ENCODE measurements around the gene CCT3. TPM values are rescaled to one million over a fixed set of nuclear protein-coding genes. Genes with fewer than 3 reads are reported as not detected.
"Not testable (repeated sequence)": the region's sequence is repeated elsewhere in the genome, so short reads cannot be mapped to it uniquely, and the experiment has no call there.

The CCT3 gene
- total RNA-seq, 2 experiments from 2014 or later = 385 to 387 TPM

GRCh38 chr1:156337052-156337887, 822 bp downstream of the CCT3 start:
- H3K4me3 ChIP-seq (ENCODE audit: low read depth, low read length, poor library complexity, severe bottlenecking) = peak overlapping the region; percentile 98
- CTCF ChIA-PET (ENCODE audit: unreplicated experiment) = interaction anchor here (0.6 kb wide), 1 partner anchor 54 kb away, joined by 3 read pairs; no protein-coding TSS in a partner anchor
- H3K79me2 ChIP-seq (ENCODE audit: insufficient read depth, low read depth, low read length) = peaks cover 56% of the 10 kb centered on the region
- peak overlapping the region; percentile 83 for H3K27ac ChIP-seq (ENCODE audit: low read depth, low read length, poor library complexity, severe bottlenecking)
- H3K36me3 ChIP-seq (ENCODE audit: insufficient read depth, low read length) = peaks cover 56% of the 10 kb centered on the region
- peaks cover 23% of the 10 kb centered on the region for H4K20me1 ChIP-seq (ENCODE audit: insufficient read depth, low read length)
- peaks cover 4% of the 10 kb centered on the region; the same call in 1 of the 2 replicates for H3K9me3 ChIP-seq (ENCODE audit: low read length)
- peak overlapping the region; percentile 92 for H3K4me2 ChIP-seq (ENCODE audit: low read length)
- H2AFZ ChIP-seq (ENCODE audit: low read length) = peak overlapping the region; percentile 48; the same call in 1 of the 2 replicates
- TF ChIP-seq CTCF (conservative IDR thresholded peaks at IDR 0.05; ENCODE audit: low read length) (no peak), EZH2phosphoT487 (IDR thresholded peaks at IDR 0.05; ENCODE audit: borderline replicate concordance, low read depth, low read length) (no peak)
- POLR2A ChIA-PET = interaction anchor here (0.6 to 1.0 kb wide), 3 partner anchors 187 to 473 kb away, joined by 3 to 4 read pairs (median 3); no protein-coding TSS in a partner anchor
- intact Hi-C loops (cut with micrococcal nuclease; ENCODE audit: unreplicated experiment) = loop anchor here (1.0 to 5.0 kb wide), 3 partner anchors 55 to 185 kb away; partner anchors contain the start of genes SEMA4A and SMG5
- peaks cover 26% of the 10 kb centered on the region for H3K4me1 ChIP-seq (ENCODE audit: insufficient read depth, low read length, poor library complexity, severe bottlenecking)
- peak; percentile 8 for DNase-seq (ENCODE audit: low spot score)
- H3K9me2 ChIP-seq (ENCODE audit: insufficient read depth, low read length) = no peaks in the 10 kb centered on the region
- no TSS peak for BruUV-seq (replicated peaks)

- Histone ChIP-seq H3K4me1 (ENCODE audit: insufficient read depth, low read length, poor library complexity, severe bottlenecking) (peaks cover 26% of the 10 kb centered on the region), H3K79me2 (ENCODE audit: insufficient read depth, low read depth, low read length) (peaks cover 59% of the 10 kb centered on the region)
These were observed 1.9 kb downstream of the CCT3 start for GRCh38 chr1:156336242-156336641.

DNA sequence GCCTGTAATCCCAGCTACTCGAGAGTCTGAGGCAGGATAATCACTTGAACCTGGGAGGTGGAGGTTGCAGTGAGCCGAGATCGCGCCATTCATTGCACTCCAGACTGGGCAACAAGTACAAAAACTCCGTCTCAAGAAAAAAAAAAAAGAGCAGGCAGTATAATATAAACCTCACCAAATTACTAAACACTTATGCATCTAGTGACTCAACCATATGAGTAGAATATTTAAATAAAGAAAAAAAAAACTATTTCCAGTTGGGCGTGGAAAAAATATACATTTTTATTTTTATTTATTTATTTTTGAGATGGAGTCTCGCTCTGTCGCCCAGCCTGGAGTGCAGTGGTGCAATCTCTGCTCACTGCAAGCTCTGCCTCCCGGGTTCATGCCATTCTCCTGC, 14.9 kb downstream of the CCT3 start:
- H3K27ac ChIP-seq (ENCODE audit: low read depth, low read length, poor library complexity, severe bottlenecking); H3K9me2 ChIP-seq (ENCODE audit: insufficient read depth, low read length); H4K20me1 ChIP-seq (ENCODE audit: insufficient read depth, low read length); H3K4me3 ChIP-seq (ENCODE audit: low read depth, low read length, poor library complexity, severe bottlenecking); CTCF ChIA-PET (ENCODE audit: unreplicated experiment); H3K4me1 ChIP-seq (ENCODE audit: insufficient read depth, low read length, poor library complexity, severe bottlenecking); H3K4me2 ChIP-seq (ENCODE audit: low read length); POLR2A ChIA-PET; BruUV-seq (replicated peaks); H3K79me2 ChIP-seq (ENCODE audit: insufficient read depth, low read depth, low read length); H2AFZ ChIP-seq (ENCODE audit: low read length); H3K9me3 ChIP-seq (ENCODE audit: low read length); intact Hi-C loops (cut with micrococcal nuclease; ENCODE audit: unreplicated experiment); DNase-seq (ENCODE audit: low spot score): not testable (repeated sequence)
- peaks cover 88% of the 10 kb centered on the region for H3K36me3 ChIP-seq (ENCODE audit: insufficient read depth, low read length)

More at GRCh38 chr1:156336242-156336641, 1.9 kb downstream of the CCT3 start:
- Histone ChIP-seq H3K4me3 (ENCODE audit: low read depth, low read length, poor library complexity, severe bottlenecking) (peak overlapping the region; percentile 98), H3K4me2 (ENCODE audit: low read length) (peak overlapping the region; percentile 92), H2AFZ (ENCODE audit: low read length) (no peak overlapping the region), H4K20me1 (ENCODE audit: insufficient read depth, low read length) (peaks cover 23% of the 10 kb centered on the region), H3K9me2 (ENCODE audit: insufficient read depth, low read length) (no peaks in the 10 kb centered on the region), H3K36me3 (ENCODE audit: insufficient read depth, low read length) (peaks cover 65% of the 10 kb centered on the region), H3K9me3 (ENCODE audit: low read length) (peaks cover 4% of the 10 kb centered on the region; the same call in 1 of the 2 replicates), H3K27ac (ENCODE audit: low read depth, low read length, poor library complexity, severe bottlenecking) (no peak overlapping the region)
- peak; percentile 54 for DNase-seq (ENCODE audit: low spot score)
- intact Hi-C loops (cut with micrococcal nuclease; ENCODE audit: unreplicated experiment) = loop anchor here (5.0 kb wide), 2 partner anchors 156 to 184 kb away; partner anchors contain the start of gene SEMA4A
- TF ChIP-seq EZH2phosphoT487 (IDR thresholded peaks at IDR 0.05; ENCODE audit: borderline replicate concordance, low read depth, low read length) (no peak), CTCF (conservative IDR thresholded peaks at IDR 0.05; ENCODE audit: low read length) (peak; percentile 78)
- ChIA-PET POLR2A (interaction anchor here (0.8 kb wide), 1 partner anchor 69 kb away, joined by 3 read pairs; no protein-coding TSS in a partner anchor), CTCF (ENCODE audit: unreplicated experiment) (no interaction called here)
- TSS peak; percentile 53 for BruUV-seq (replicated peaks)
